ENCODE results near the gene SEL1L3. TPM values are rescaled to one million over a fixed set of nuclear protein-coding genes. Genes with fewer than 3 reads are reported as not detected.

The SEL1L3 gene
- total and polyA plus RNA-seq, 9 of the 15 experiments (the other 6 are each of a cell fraction or from before 2014, with no cell fraction given) = 10.0 to 44.3 (median 21.6) TPM

- 0 out of 4 replicates have a peak, but pooled peaks of 1 of the 2 experiments have one; percentile 18 for TF ChIP-seq ETV6 (IDR thresholded peaks at IDR 0.05; ENCODE audit: borderline replicate concordance in 1 of 2, low read depth in 2 of 2, low read length in 1 of 2)
- TF ChIP-seq ETV6 (CRISPR knock-in tag; IDR thresholded peaks at IDR 0.05; ENCODE audit: borderline replicate concordance) = no peak
- no peak for TF ChIP-seq ARID3B (CRISPR knock-in tag; IDR thresholded peaks at IDR 0.05; ENCODE audit: borderline replicate concordance)
- no peak for TF ChIP-seq CGGBP1 (CRISPR knock-in tag; IDR thresholded peaks at IDR 0.05)
Measured at GRCh38 chr4:25783943-25784342, 78.8 kb downstream of the SEL1L3 start (continued).

GRCh38 chr4:25783126-25783525 lies 79.7 kb downstream of the SEL1L3 start:
- Histone ChIP-seq H3K79me2 (ENCODE audit: control insufficient read depth, insufficient read depth, low read length) (no peaks in the 10 kb centered on the region), H3K9me3 (replicated peaks; ENCODE audit: control insufficient read depth, insufficient read depth, low read depth, low read length) (no peaks in the 10 kb centered on the region), H3K4me1 (replicated peaks in 1 of 2; ENCODE audit: control insufficient read depth in 2 of 2, insufficient read depth in 2 of 2, low read length in 2 of 2) (no peaks in the 10 kb centered on the region), H3K9me1 (ENCODE audit: control insufficient read depth, insufficient read depth, low read length) (no peaks in the 10 kb centered on the region), H4K20me1 (replicated peaks; ENCODE audit: control insufficient read depth, insufficient read depth, low read length) (no peaks in the 10 kb centered on the region), H3K4me3 (no peak overlapping the region), H3K27ac (ENCODE audit: extremely low read depth, low read depth, low read length) (no peak overlapping the region), H2AFZ (ENCODE audit: low read depth, low read length) (no peak overlapping the region), H3K27me3 (ENCODE audit: control insufficient read depth in 2 of 2, insufficient read depth in 2 of 2, low read length in 2 of 2) (no peaks in the 10 kb centered on the region), H3K36me3 (ENCODE audit: control insufficient read depth, insufficient read depth, low read length) (peaks cover 18% of the 10 kb centered on the region; the same call in 2 of the 3 replicates), H3K9ac (ENCODE audit: insufficient read depth in 1 of 2, low read depth in 2 of 2, low read length in 2 of 2) (no peak overlapping the region), H3K4me2 (ENCODE audit: insufficient read depth, low read length) (no peak overlapping the region)
- DNase-seq (ENCODE audit: extremely low read depth in 1 of 4, low spot score in 3 of 4) (no peak), ATAC-seq (no peak), FAIRE-seq (no peak)
- TF ChIP-seq SMARCA5 (IDR thresholded peaks at IDR 0.05) = no peak
- no peak for TF ChIP-seq HSF4 (CRISPR knock-in tag; IDR thresholded peaks at IDR 0.05; ENCODE audit: borderline replicate concordance)
- no peak for TF ChIP-seq ZFX (CRISPR knock-in tag; IDR thresholded peaks at IDR 0.05)
- WGBS (ENCODE audit: insufficient coverage, low coverage, missing lambda C conversion rate) = 57% methylated on average over 1 of the region's 1 CpG
- ChIA-PET POLR2A (no interaction called here), CTCF (ENCODE audit: low intra/inter-chr PET ratio) (no interaction called here)
- in situ Hi-C loops (cut with MboI) (loop anchor here (10.0 kb wide), 1 partner anchor 338 kb away; no protein-coding TSS in a partner anchor), intact Hi-C loops (cut with micrococcal nuclease) (no loop called here)
- no TSS peak for BruUV-seq (replicated peaks)
